CD14-positive monocyte (primary cell): ENCODE measurements around the gene ARSB. TPM values are rescaled to one million over a fixed set of nuclear protein-coding genes. Genes with fewer than 3 reads are reported as not detected.

Source experiments
- DNase-seq, 3 donors: peaks; one replicate each; pipeline ENCODE4 v3.0.0-alpha.2; 2011 to 2022
- H2AFZ ChIP-seq: 2 replicates; pipeline ENCODE4 v1.6.0; 2012; ENCODE audit warnings: mild to moderate bottlenecking, low read depth, low read length, inconsistent platforms; ENCODE audit not compliant: insufficient read depth, poor library complexity, severe bottlenecking
- H3K27ac ChIP-seq, 2 donors: 1 replicate in 1 of 2; 2 replicates in 1 of 2; pipeline ENCODE4 v1.5.1; 2012 to 2013; ENCODE audit warnings: low read length in 2 of 2, control low read depth in 1 of 2, inconsistent platforms in 1 of 2, low read depth in 1 of 2, mild to moderate bottlenecking in 1 of 2
- H3K27me3 ChIP-seq, 2 donors: one replicate each; pipeline versions ENCODE4 v1.6.0 to v1.6.1; 2011 to 2013; ENCODE audit warnings: low read length in 2 of 2; ENCODE audit not compliant: control insufficient read depth in 2 of 2, insufficient read depth in 2 of 2
- H3K36me3 ChIP-seq, 2 donors: replicated peaks in 1 of 2; 1 replicate in 1 of 2; 2 replicates in 1 of 2; pipeline versions ENCODE4 v1.5.1 to v1.6.1; 2012 to 2013; ENCODE audit warnings: low read length in 2 of 2, control low read depth in 1 of 2, inconsistent platforms in 1 of 2, mild to moderate bottlenecking in 1 of 2; ENCODE audit not compliant: insufficient read depth in 2 of 2, control insufficient read depth in 1 of 2
- H3K4me1 ChIP-seq, 2 donors: 1 replicate in 1 of 2; 2 replicates in 1 of 2; pipeline versions ENCODE4 v1.5.1 to v1.6.1; 2012 to 2013; ENCODE audit warnings: low read length in 2 of 2, control low read depth in 1 of 2, inconsistent platforms in 1 of 2, mild to moderate bottlenecking in 1 of 2, moderate library complexity in 1 of 2; ENCODE audit not compliant: insufficient read depth in 2 of 2, control insufficient read depth in 1 of 2
- H3K4me2 ChIP-seq: replicated peaks from 2 replicates; pipeline ENCODE3; 2012; ENCODE audit warnings: low read length, moderate library complexity, mild to moderate bottlenecking; ENCODE audit not compliant: poor library complexity, severe bottlenecking; ENCODE audit errors: extremely low read depth
- H3K4me3 ChIP-seq, 3 experiments: fragments of 200-600 bp in 1 of 3; sonication (generic) in 1 of 3; replicated peaks in 1 of 3; 1 replicate in 2 of 3; 2 replicates in 1 of 3; pipeline ENCODE4 v1.5.1; 2011 to 2013; ENCODE audit warnings: low read length in 3 of 3, mild to moderate bottlenecking in 3 of 3, control low read depth in 2 of 3, low read depth in 2 of 3, inconsistent platforms in 1 of 3, moderate library complexity in 1 of 3
- H3K79me2 ChIP-seq: 2 replicates; pipeline ENCODE4 v1.6.0; 2012; ENCODE audit warnings: mild to moderate bottlenecking, control low read depth, inconsistent platforms, low read length, moderate library complexity; ENCODE audit not compliant: insufficient read depth
- H3K9ac ChIP-seq: 2 replicates; pipeline ENCODE4 v1.6.0; 2017; ENCODE audit warnings: low read length, mild to moderate bottlenecking; ENCODE audit not compliant: insufficient read depth, poor library complexity, severe bottlenecking
- H3K9me3 ChIP-seq, 2 donors: replicated peaks in 1 of 2; 1 replicate in 1 of 2; 2 replicates in 1 of 2; pipeline versions ENCODE4 v1.5.1 to v1.6.1; 2012 to 2013; ENCODE audit warnings: low read length in 2 of 2, control low read depth in 1 of 2; ENCODE audit not compliant: control insufficient read depth in 1 of 2, insufficient read depth in 1 of 2
- H4K20me1 ChIP-seq: 2 replicates; pipeline ENCODE4 v1.6.0; 2012; ENCODE audit warnings: mild to moderate bottlenecking, low read length, control low read depth, moderate library complexity; ENCODE audit not compliant: insufficient read depth
- H3K27ac Mint-ChIP-seq, 7 donors: one replicate each; pipeline ENCODE4 v1.8.0; 2020; ENCODE audit warnings: mild to moderate bottlenecking in 7 of 7, mixed read lengths in 7 of 7, moderate library complexity in 6 of 7, inconsistent platforms in 2 of 7
- H3K27me3 Mint-ChIP-seq, 3 donors: one replicate each; pipeline ENCODE4 v1.8.0; 2021 to 2022; ENCODE audit warnings: low read depth in 3 of 3, mild to moderate bottlenecking in 3 of 3, mixed read lengths in 3 of 3, moderate library complexity in 3 of 3, inconsistent platforms in 1 of 3
- H3K36me3 Mint-ChIP-seq, 2 donors: one replicate each; pipeline ENCODE4 v1.8.0; 2020; ENCODE audit warnings: mixed read lengths in 2 of 2, inconsistent platforms in 1 of 2, mild to moderate bottlenecking in 1 of 2
- H3K4me1 Mint-ChIP-seq: one replicate; pipeline ENCODE4 v1.8.0; 2020; ENCODE audit warnings: mild to moderate bottlenecking, mixed read lengths
- H3K4me3 Mint-ChIP-seq, 2 donors: one replicate each; pipeline ENCODE4 v1.8.0; 2020; ENCODE audit warnings: mild to moderate bottlenecking in 2 of 2, mixed read lengths in 2 of 2, moderate library complexity in 1 of 2
- H3K9me3 Mint-ChIP-seq, 7 donors: one replicate each; pipeline ENCODE4 v1.8.0; 2020 to 2022; ENCODE audit warnings: mixed read lengths in 7 of 7, mild to moderate bottlenecking in 6 of 7, moderate library complexity in 6 of 7, inconsistent platforms in 2 of 7
- WGBS: methylation state at CpG from one replicate; pipeline ENCODE4 v1.1.5; 2013; ENCODE audit warnings: missing lambda C conversion rate; ENCODE audit not compliant: insufficient coverage; 5-methylcytosine and 5-hydroxymethylcytosine counted together
- intact Hi-C, 2 donors: fragments of 100-400 bp; cut with micrococcal nuclease; formaldehyde crosslinking; loops; one replicate each; pipeline versions ENCODE4 v1.15.0 to v1.15.1; 2023
- polyA plus RNA-seq, 3 donors: library from polyadenylated mRNA; depleted of rRNA in 1 of 3; unstranded in 2 of 3; stranded (reverse) in 1 of 3; fragments of 300-500 nt in 2 of 3; fragments of >200 nt in 1 of 3; fragmentation: Illumina TruSeq in 2 of 3; gene quantifications; 1 replicate in 2 of 3; 2 replicates in 1 of 3; pipeline ENCODE4 v1.2.3, GENCODE V29; 2012 to 2021
- TF ChIP-seq, protein P1 (sequence below): fragments of 200-600 bp; IDR thresholded peaks from one replicate; pipeline ENCODE4 v1.8.0; 2022; ENCODE audit warnings: antibody characterized with exemption, mild to moderate bottlenecking

Gene ARSB
- polyA plus RNA-seq, 3 donors, result 18.0 to 28.7 (median 18.1) TPM

DNA sequence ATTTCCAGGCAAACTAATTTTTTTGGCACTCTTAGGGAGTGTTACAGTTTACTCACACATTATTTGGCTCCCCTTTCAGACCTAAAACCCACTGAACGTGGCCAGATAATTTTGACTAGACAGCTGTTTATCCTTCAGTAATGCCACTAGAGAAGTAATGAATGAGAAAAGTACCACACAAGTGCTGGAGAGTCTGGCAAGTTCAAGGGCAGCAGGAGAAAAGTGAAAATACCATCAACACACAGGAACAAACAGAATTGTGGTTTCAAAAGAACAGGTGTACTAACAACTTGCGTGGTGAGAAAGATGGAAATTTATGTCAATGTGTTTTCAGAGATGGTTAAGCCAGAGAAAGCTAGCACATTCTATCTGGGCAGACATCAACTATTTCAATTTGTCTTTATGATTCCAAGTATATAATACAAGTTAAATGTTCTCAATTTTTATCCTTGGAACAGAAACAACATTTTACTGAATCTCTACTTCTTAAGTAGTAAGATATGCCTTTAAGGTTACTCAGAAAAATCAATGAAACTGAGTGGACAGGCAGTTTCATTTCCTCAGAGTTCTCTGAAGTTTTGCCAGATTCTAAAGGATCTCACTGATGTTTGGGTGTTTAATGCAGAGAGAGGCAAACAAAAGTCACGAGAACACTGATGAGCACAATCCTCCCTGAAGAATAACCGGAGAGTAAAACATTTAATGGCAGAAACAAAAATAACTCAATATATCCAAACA is 91.0 kb downstream of the ARSB start:
- Mint-ChIP-seq H3K36me3 (peaks cover 20 to 33% of the 10 kb centered on the region in 2 donors), H3K4me3 (no peak overlapping the region), H3K27ac (no peak overlapping the region), H3K9me3 (peaks cover 2 to 6% (median 3%) of the 10 kb centered on the region in 7 donors), H3K4me1 (peaks cover 11% of the 10 kb centered on the region), H3K27me3 (no peaks in the 10 kb centered on the region)
- H4K20me1 ChIP-seq, result no peaks in the 10 kb centered on the region
- intact Hi-C loops, result no loop called here
- H3K9ac ChIP-seq, result no peak overlapping the region
- no peaks in the 10 kb centered on the region for H3K79me2 ChIP-seq
- no peak overlapping the region for H3K4me2 ChIP-seq
- no peaks in the 10 kb centered on the region for H3K9me3 ChIP-seq
- H3K36me3 ChIP-seq, result peaks cover 0 to 9% of the 10 kb centered on the region in 2 donors
- H3K27ac ChIP-seq, result no peak overlapping the region
- TF ChIP-seq, protein P1, sequence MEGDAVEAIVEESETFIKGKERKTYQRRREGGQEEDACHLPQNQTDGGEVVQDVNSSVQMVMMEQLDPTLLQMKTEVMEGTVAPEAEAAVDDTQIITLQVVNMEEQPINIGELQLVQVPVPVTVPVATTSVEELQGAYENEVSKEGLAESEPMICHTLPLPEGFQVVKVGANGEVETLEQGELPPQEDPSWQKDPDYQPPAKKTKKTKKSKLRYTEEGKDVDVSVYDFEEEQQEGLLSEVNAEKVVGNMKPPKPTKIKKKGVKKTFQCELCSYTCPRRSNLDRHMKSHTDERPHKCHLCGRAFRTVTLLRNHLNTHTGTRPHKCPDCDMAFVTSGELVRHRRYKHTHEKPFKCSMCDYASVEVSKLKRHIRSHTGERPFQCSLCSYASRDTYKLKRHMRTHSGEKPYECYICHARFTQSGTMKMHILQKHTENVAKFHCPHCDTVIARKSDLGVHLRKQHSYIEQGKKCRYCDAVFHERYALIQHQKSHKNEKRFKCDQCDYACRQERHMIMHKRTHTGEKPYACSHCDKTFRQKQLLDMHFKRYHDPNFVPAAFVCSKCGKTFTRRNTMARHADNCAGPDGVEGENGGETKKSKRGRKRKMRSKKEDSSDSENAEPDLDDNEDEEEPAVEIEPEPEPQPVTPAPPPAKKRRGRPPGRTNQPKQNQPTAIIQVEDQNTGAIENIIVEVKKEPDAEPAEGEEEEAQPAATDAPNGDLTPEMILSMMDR, result no peak
- no peaks in the 10 kb centered on the region for H3K27me3 ChIP-seq
- H3K4me3 ChIP-seq, result no peak overlapping the region
- no peaks in the 10 kb centered on the region for H3K4me1 ChIP-seq
- no CpG with 5 or more reads among the region's 4 CpGs for WGBS
- H2AFZ ChIP-seq, result no peak overlapping the region
- DNase-seq, result no peak

DNA sequence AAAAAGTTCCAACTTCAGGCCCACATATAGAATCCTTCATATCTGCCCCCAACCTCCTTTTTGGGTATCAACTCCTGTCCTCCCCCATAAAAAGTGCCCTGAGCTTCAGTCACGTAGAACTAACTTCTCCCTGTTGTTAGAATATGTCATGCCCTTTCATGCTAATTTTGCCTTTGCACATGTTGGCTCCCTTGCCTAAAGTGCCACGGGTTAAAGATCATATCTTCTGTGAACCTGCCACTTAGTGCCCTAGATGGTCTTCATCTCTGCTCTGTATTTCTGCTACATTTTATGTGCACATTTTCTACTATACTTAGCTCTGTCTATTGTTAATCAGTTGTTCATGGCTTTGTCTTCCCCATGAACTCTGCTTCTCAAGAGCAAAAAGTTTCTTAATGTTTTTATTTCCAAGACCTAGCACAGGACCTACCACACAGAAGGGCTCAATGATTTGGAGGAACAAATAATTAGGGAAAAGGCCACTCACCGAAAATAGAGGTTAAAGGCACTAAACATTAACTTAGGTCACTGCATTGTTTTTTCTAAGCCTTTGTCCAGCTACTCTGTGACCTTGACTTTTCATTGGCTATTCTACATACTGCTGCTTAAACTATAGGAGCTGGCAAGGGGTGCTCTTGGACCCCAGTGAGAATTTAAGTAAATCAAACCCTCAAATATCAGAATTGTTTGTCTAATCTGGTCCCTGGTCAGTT is 94.3 kb downstream of the ARSB start:
- no peak overlapping the region for H3K4me3 Mint-ChIP-seq
- Histone ChIP-seq H3K9me3 (no peaks in the 10 kb centered on the region), H3K4me2 (no peak overlapping the region), H3K4me3 (no peak overlapping the region), H2AFZ (no peak overlapping the region), H3K36me3 (peaks cover 0 to 6% of the 10 kb centered on the region in 2 donors), H3K27me3 (no peaks in the 10 kb centered on the region), H3K27ac (no peak overlapping the region), H3K79me2 (no peaks in the 10 kb centered on the region), H3K4me1 (peaks cover 6 to 8% of the 10 kb centered on the region in 2 donors), H3K9ac (no peak overlapping the region), H4K20me1 (peaks cover 10% of the 10 kb centered on the region)
- peaks cover 11 to 29% of the 10 kb centered on the region in 2 donors for H3K36me3 Mint-ChIP-seq
- H3K27me3 Mint-ChIP-seq, result no peaks in the 10 kb centered on the region
- DNase-seq, result no peak
- peaks cover 22% of the 10 kb centered on the region for H3K4me1 Mint-ChIP-seq
- intact Hi-C loops, result no loop called here
- peaks cover 0 to 3% (median 0%) of the 10 kb centered on the region in 7 donors for H3K9me3 Mint-ChIP-seq
- TF ChIP-seq, protein P1, result no peak
- H3K27ac Mint-ChIP-seq, result no peak overlapping the region
- 93% methylated on average over 2 of the region's 3 CpGs for WGBS
